ENCODE results near the gene COBL.
A peak's percentile ranks its signal among the peaks of the same experiment; 100 is the strongest.

COBL gene

GRCh38 chr7:51260516-51260915, 56.1 kb downstream of the COBL start:
- Histone ChIP-seq H3K9me3 (ENCODE audit: control extremely low read depth in 1 of 5, control insufficient read depth in 4 of 5, insufficient read depth in 2 of 5, low read depth in 1 of 5, low read length in 4 of 5) (no peaks in the 10 kb centered on the region), H3K36me3 (ENCODE audit: control insufficient read depth in 4 of 4, insufficient read depth in 4 of 4, low read length in 3 of 4) (no peaks in the 10 kb centered on the region), H3K4me3 (ENCODE audit: control insufficient read depth in 1 of 7, extremely low read depth in 1 of 7, insufficient read depth in 4 of 7, low read depth in 2 of 7, low read length in 6 of 7) (no peak overlapping the region), H3K27ac (ENCODE audit: insufficient read depth in 1 of 2, low read depth in 1 of 2, low read length in 2 of 2, poor library complexity in 1 of 2, severe bottlenecking in 2 of 2) (no peak overlapping the region), H3K27me3 (replicated peaks in 2 of 5; ENCODE audit: control insufficient read depth in 4 of 5, insufficient read depth in 5 of 5, low read length in 4 of 5) (peaks cover 0 to 4% (median 0%) of the 10 kb centered on the region in 5 experiments), H3K4me1 (ENCODE audit: control extremely low read depth in 1 of 4, control insufficient read depth in 4 of 4, insufficient read depth in 4 of 4, low read length in 3 of 4) (peaks cover 0 to 5% (median 0%) of the 10 kb centered on the region in 4 experiments)
- ChIA-PET POLR2A (no interaction called here), CTCF (no interaction called here)
- DNase-seq, result no peak
- WGBS (ENCODE audit: insufficient coverage), result 90% methylated on average over 3 of the region's 4 CpGs

GRCh38 chr7:51259766-51260165, 56.8 kb downstream of the COBL start:
- Histone ChIP-seq H3K4me3 (ENCODE audit: control insufficient read depth in 1 of 7, extremely low read depth in 1 of 7, insufficient read depth in 4 of 7, low read depth in 2 of 7, low read length in 6 of 7) (no peak overlapping the region), H3K27ac (ENCODE audit: insufficient read depth in 1 of 2, low read depth in 1 of 2, low read length in 2 of 2, poor library complexity in 1 of 2, severe bottlenecking in 2 of 2) (no peak overlapping the region), H3K4me1 (ENCODE audit: control extremely low read depth in 1 of 4, control insufficient read depth in 4 of 4, insufficient read depth in 4 of 4, low read length in 3 of 4) (peaks cover 0 to 5% (median 0%) of the 10 kb centered on the region in 4 experiments), H3K9me3 (ENCODE audit: control extremely low read depth in 1 of 5, control insufficient read depth in 4 of 5, insufficient read depth in 2 of 5, low read depth in 1 of 5, low read length in 4 of 5) (no peaks in the 10 kb centered on the region), H3K27me3 (replicated peaks in 2 of 5; ENCODE audit: control insufficient read depth in 4 of 5, insufficient read depth in 5 of 5, low read length in 4 of 5) (peaks cover 0 to 6% (median 0%) of the 10 kb centered on the region in 5 experiments), H3K36me3 (ENCODE audit: control insufficient read depth in 4 of 4, insufficient read depth in 4 of 4, low read length in 3 of 4) (no peaks in the 10 kb centered on the region)
- ChIA-PET CTCF (no interaction called here), POLR2A (no interaction called here)
- 95% methylated on average over 4 of the region's 4 CpGs for WGBS (ENCODE audit: insufficient coverage)
- no peak for DNase-seq

- ChIA-PET CTCF (no interaction called here), POLR2A (no interaction called here)
- WGBS (ENCODE audit: insufficient coverage), result 89% methylated on average over 3 of the region's 4 CpGs
- H3K4me3 ChIP-seq (ENCODE audit: control insufficient read depth in 1 of 7, extremely low read depth in 1 of 7, insufficient read depth in 4 of 7, low read depth in 2 of 7, low read length in 6 of 7), result no peak overlapping the region
- no peaks in the 10 kb centered on the region for H3K4me1 ChIP-seq (ENCODE audit: control extremely low read depth in 1 of 4, control insufficient read depth in 4 of 4, insufficient read depth in 4 of 4, low read length in 3 of 4)
- H3K9me3 ChIP-seq (ENCODE audit: control extremely low read depth in 1 of 5, control insufficient read depth in 4 of 5, insufficient read depth in 2 of 5, low read depth in 1 of 5, low read length in 4 of 5), result no peaks in the 10 kb centered on the region
- no peak for DNase-seq
- H3K27ac ChIP-seq (ENCODE audit: insufficient read depth in 1 of 2, low read depth in 1 of 2, low read length in 2 of 2, poor library complexity in 1 of 2, severe bottlenecking in 2 of 2), result no peak overlapping the region
- H3K36me3 ChIP-seq (ENCODE audit: control insufficient read depth in 4 of 4, insufficient read depth in 4 of 4, low read length in 3 of 4), result no peaks in the 10 kb centered on the region
- H3K27me3 ChIP-seq (replicated peaks in 2 of 5; ENCODE audit: control insufficient read depth in 4 of 5, insufficient read depth in 5 of 5, low read length in 4 of 5), result peaks cover 0 to 6% (median 0%) of the 10 kb centered on the region in 5 experiments
Observed at GRCh38 chr7:51256916-51257315, 59.7 kb downstream of the COBL start.

- Histone ChIP-seq H3K4me1 (ENCODE audit: control extremely low read depth in 1 of 4, control insufficient read depth in 4 of 4, insufficient read depth in 4 of 4, low read length in 3 of 4) (no peaks in the 10 kb centered on the region), H3K4me3 (ENCODE audit: control insufficient read depth in 1 of 7, extremely low read depth in 1 of 7, insufficient read depth in 4 of 7, low read depth in 2 of 7, low read length in 6 of 7) (no peak overlapping the region), H3K27me3 (replicated peaks in 2 of 5; ENCODE audit: control insufficient read depth in 4 of 5, insufficient read depth in 5 of 5, low read length in 4 of 5) (peaks cover 0 to 6% (median 0%) of the 10 kb centered on the region in 5 experiments), H3K9me3 (ENCODE audit: control extremely low read depth in 1 of 5, control insufficient read depth in 4 of 5, insufficient read depth in 2 of 5, low read depth in 1 of 5, low read length in 4 of 5) (no peaks in the 10 kb centered on the region), H3K36me3 (ENCODE audit: control insufficient read depth in 4 of 4, insufficient read depth in 4 of 4, low read length in 3 of 4) (no peaks in the 10 kb centered on the region), H3K27ac (ENCODE audit: insufficient read depth in 1 of 2, low read depth in 1 of 2, low read length in 2 of 2, poor library complexity in 1 of 2, severe bottlenecking in 2 of 2) (no peak overlapping the region)
- ChIA-PET POLR2A (interaction anchor here (0.5 kb wide), 1 partner anchor 1200 kb away, joined by 3 read pairs; no protein-coding TSS in a partner anchor), CTCF (no interaction called here)
- 96% methylated on average over 9 of the region's 10 CpGs for WGBS (ENCODE audit: insufficient coverage)
- DNase-seq, result no peak
Observed at GRCh38 chr7:51256209-51256781, 60.3 kb downstream of the COBL start.

- no peaks in the 10 kb centered on the region for H3K9me3 ChIP-seq (ENCODE audit: control extremely low read depth in 1 of 5, control insufficient read depth in 4 of 5, insufficient read depth in 2 of 5, low read depth in 1 of 5, low read length in 4 of 5)
- no peak overlapping the region for H3K4me3 ChIP-seq (ENCODE audit: control insufficient read depth in 1 of 7, extremely low read depth in 1 of 7, insufficient read depth in 4 of 7, low read depth in 2 of 7, low read length in 6 of 7)
- H3K27me3 ChIP-seq (replicated peaks in 2 of 5; ENCODE audit: control insufficient read depth in 4 of 5, insufficient read depth in 5 of 5, low read length in 4 of 5), result peaks cover 0 to 7% (median 0%) of the 10 kb centered on the region in 5 experiments
- POLR2A ChIA-PET, result interaction anchor here (0.5 kb wide), 1 partner anchor 1200 kb away, joined by 3 read pairs; no protein-coding TSS in a partner anchor
- CTCF ChIA-PET, result no interaction called here
- no peak for DNase-seq
- H3K36me3 ChIP-seq (ENCODE audit: control insufficient read depth in 4 of 4, insufficient read depth in 4 of 4, low read length in 3 of 4), result no peaks in the 10 kb centered on the region
- 96% methylated on average over 9 of the region's 11 CpGs for WGBS (ENCODE audit: insufficient coverage)
- no peak overlapping the region for H3K27ac ChIP-seq (ENCODE audit: insufficient read depth in 1 of 2, low read depth in 1 of 2, low read length in 2 of 2, poor library complexity in 1 of 2, severe bottlenecking in 2 of 2)
- H3K4me1 ChIP-seq (ENCODE audit: control extremely low read depth in 1 of 4, control insufficient read depth in 4 of 4, insufficient read depth in 4 of 4, low read length in 3 of 4), result no peaks in the 10 kb centered on the region
Observed at GRCh38 chr7:51255536-51256208, 60.9 kb downstream of the COBL start.

- CTCF ChIA-PET, result interaction anchor here (1.3 kb wide), 1 partner anchor 12 kb away, joined by 3 read pairs; no protein-coding TSS in a partner anchor
- WGBS (ENCODE audit: insufficient coverage), result 93% methylated on average over 2 of the region's 3 CpGs
Observed at GRCh38 chr7:51255036-51255435, 61.6 kb downstream of the COBL start.

GRCh38 chr7:51253157-51253556, 63.5 kb downstream of the COBL start:
- DNase-seq, result peak in 2 of 3 donors; percentile 4 to 15
- H3K9me3 ChIP-seq (ENCODE audit: control extremely low read depth in 1 of 5, control insufficient read depth in 4 of 5, insufficient read depth in 2 of 5, low read depth in 1 of 5, low read length in 4 of 5), result no peaks in the 10 kb centered on the region
- no peaks in the 10 kb centered on the region for H3K4me1 ChIP-seq (ENCODE audit: control extremely low read depth in 1 of 4, control insufficient read depth in 4 of 4, insufficient read depth in 4 of 4, low read length in 3 of 4)
- no peaks in the 10 kb centered on the region for H3K36me3 ChIP-seq (ENCODE audit: control insufficient read depth in 4 of 4, insufficient read depth in 4 of 4, low read length in 3 of 4)
- ChIA-PET CTCF (no interaction called here), POLR2A (no interaction called here)
- H3K4me3 ChIP-seq (ENCODE audit: control insufficient read depth in 1 of 7, extremely low read depth in 1 of 7, insufficient read depth in 4 of 7, low read depth in 2 of 7, low read length in 6 of 7), result no peak overlapping the region
- 100% methylated on average over 1 of the region's 3 CpGs for WGBS (ENCODE audit: insufficient coverage)
- no peak overlapping the region for H3K27ac ChIP-seq (ENCODE audit: insufficient read depth in 1 of 2, low read depth in 1 of 2, low read length in 2 of 2, poor library complexity in 1 of 2, severe bottlenecking in 2 of 2)
- peaks cover 0 to 5% (median 0%) of the 10 kb centered on the region in 5 experiments for H3K27me3 ChIP-seq (replicated peaks in 2 of 5; ENCODE audit: control insufficient read depth in 4 of 5, insufficient read depth in 5 of 5, low read length in 4 of 5)

More at GRCh38 chr7:51255036-51255435, 61.6 kb downstream of the COBL start:
- Histone ChIP-seq H3K4me1 (ENCODE audit: control extremely low read depth in 1 of 4, control insufficient read depth in 4 of 4, insufficient read depth in 4 of 4, low read length in 3 of 4) (no peaks in the 10 kb centered on the region), H3K4me3 (ENCODE audit: control insufficient read depth in 1 of 7, extremely low read depth in 1 of 7, insufficient read depth in 4 of 7, low read depth in 2 of 7, low read length in 6 of 7) (no peak overlapping the region), H3K9me3 (ENCODE audit: control extremely low read depth in 1 of 5, control insufficient read depth in 4 of 5, insufficient read depth in 2 of 5, low read depth in 1 of 5, low read length in 4 of 5) (no peaks in the 10 kb centered on the region), H3K36me3 (ENCODE audit: control insufficient read depth in 4 of 4, insufficient read depth in 4 of 4, low read length in 3 of 4) (no peaks in the 10 kb centered on the region), H3K27me3 (replicated peaks in 2 of 5; ENCODE audit: control insufficient read depth in 4 of 5, insufficient read depth in 5 of 5, low read length in 4 of 5) (peaks cover 0 to 7% (median 0%) of the 10 kb centered on the region in 5 experiments), H3K27ac (ENCODE audit: insufficient read depth in 1 of 2, low read depth in 1 of 2, low read length in 2 of 2, poor library complexity in 1 of 2, severe bottlenecking in 2 of 2) (no peak overlapping the region)
- POLR2A ChIA-PET, result no interaction called here
- no peak for DNase-seq

Measured in common myeloid progenitor, CD34-positive (primary cell).